Fibroblast of pulmonary artery (primary cell): ENCODE results near the gene PITPNB.

ENCODE experiments used
- DNase-seq: peaks from one replicate; pipeline ENCODE4 v3.0.0-alpha.2; 2010; ENCODE audit warnings: low read depth
- H3K4me3 ChIP-seq: replicated peaks from 2 replicates; pipeline ENCODE4 v1.5.1; 2011; ENCODE audit warnings: low read depth, mild to moderate bottlenecking, control low read depth, low read length, moderate library complexity
- TF ChIP-seq, protein P1 (sequence below): IDR thresholded peaks from 2 replicates; pipeline ENCODE4 v1.5.1; 2011; ENCODE audit warnings: mild to moderate bottlenecking, control low read depth, low read length, inconsistent platforms; ENCODE audit errors: missing control alignments

PITPNB gene

GRCh38 chr22:27835446-27835845 is 83.6 kb downstream of the PITPNB start:
- H3K4me3 ChIP-seq, result no peak overlapping the region
- DNase-seq, result no peak
- TF ChIP-seq, protein P1, sequence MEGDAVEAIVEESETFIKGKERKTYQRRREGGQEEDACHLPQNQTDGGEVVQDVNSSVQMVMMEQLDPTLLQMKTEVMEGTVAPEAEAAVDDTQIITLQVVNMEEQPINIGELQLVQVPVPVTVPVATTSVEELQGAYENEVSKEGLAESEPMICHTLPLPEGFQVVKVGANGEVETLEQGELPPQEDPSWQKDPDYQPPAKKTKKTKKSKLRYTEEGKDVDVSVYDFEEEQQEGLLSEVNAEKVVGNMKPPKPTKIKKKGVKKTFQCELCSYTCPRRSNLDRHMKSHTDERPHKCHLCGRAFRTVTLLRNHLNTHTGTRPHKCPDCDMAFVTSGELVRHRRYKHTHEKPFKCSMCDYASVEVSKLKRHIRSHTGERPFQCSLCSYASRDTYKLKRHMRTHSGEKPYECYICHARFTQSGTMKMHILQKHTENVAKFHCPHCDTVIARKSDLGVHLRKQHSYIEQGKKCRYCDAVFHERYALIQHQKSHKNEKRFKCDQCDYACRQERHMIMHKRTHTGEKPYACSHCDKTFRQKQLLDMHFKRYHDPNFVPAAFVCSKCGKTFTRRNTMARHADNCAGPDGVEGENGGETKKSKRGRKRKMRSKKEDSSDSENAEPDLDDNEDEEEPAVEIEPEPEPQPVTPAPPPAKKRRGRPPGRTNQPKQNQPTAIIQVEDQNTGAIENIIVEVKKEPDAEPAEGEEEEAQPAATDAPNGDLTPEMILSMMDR, result no peak

DNA sequence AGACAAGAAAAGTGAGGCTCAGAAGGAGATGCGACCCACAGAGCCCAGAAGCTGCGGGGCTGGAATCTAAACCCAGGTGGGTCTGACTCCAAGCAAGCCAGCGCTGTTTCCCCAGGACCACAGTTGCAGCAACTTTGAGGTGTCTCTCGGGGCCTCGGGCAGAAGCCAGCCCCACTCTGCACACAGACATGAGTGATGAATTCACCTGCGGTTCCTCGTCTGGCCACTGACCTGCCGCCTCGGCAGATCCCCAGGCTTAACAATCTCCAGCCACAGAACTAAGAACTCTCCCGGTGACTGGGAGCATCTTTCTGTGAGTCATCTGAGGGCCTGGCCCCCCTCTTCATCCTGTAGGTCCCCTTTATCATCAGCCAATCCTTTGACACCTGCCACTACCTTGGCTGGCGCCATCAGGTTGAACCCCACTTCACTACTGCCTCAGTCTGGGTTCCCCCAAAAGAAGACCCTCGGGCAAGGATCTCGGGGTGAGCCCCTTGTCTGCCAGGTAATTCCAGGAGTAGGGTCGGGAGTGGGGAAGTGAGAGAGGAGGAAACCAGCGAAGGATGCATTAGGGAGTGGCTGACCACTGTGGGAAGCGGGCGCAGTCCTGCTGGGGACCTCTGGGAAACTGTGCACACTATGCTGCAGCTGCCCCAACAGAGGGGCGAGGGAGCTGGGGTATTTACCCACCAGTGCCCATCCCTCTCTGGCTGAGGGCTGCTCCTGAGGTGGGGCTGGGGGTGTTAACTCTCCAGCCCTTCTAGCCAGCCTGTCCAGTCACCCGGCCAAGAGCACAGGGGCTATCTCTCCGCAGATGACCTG is 84.5 kb downstream of the PITPNB start:
- TF ChIP-seq, protein P1, result no peak
- DNase-seq, result no peak

DNA sequence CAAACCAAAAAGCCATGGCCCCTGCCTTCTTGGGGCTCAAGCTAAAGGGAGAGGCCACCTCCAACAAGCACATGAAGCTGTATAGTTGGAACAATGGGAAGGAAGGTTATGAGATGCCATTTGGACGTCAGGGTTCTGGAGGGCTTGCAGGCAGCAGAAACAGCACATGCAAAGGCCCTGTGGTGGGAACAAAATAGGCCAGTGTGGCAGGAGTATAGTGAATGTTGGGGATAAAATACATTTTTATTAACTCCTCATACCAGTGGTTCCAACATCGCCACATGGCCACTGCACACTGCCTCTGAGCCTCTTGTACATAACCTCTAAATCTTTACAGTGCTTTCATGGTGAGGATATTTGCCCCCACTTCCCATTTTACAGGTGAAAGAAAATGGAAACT is 85.3 kb downstream of the PITPNB start:
- no peak for DNase-seq
- TF ChIP-seq, protein P1, result no peak
- H3K4me3 ChIP-seq, result no peak overlapping the region

More for the DNA sequence above, 84.5 kb downstream of the PITPNB start:
- H3K4me3 ChIP-seq, result no peak overlapping the region

DNA sequence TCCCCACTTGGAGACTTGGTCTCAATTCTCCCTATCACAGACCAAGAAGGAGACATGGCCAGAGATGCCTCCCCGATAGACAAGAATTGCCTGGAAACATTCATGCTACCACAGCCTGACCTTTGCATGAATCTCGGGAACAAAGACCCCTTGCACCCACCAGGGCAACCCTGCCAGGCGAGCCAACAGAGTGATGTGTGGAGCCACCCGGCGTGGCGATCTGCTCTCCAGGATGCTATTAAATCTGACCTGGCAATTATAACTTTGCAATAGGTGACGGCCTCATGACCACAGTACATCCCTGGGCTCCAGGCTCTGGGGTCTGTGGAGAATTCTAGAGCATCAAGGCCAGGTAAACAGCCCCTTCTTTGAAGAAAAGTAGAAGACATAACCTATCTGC is 86.5 kb downstream of the PITPNB start:
- H3K4me3 ChIP-seq, result no peak overlapping the region
- TF ChIP-seq, protein P1, result no peak
- no peak for DNase-seq

- TF ChIP-seq, protein P1, result no peak
- H3K4me3 ChIP-seq, result no peak overlapping the region
- no peak for DNase-seq
These were observed 89.4 kb downstream of the PITPNB start for GRCh38 chr22:27829620-27830019.

GRCh38 chr22:27827604-27828587 is 91.2 kb downstream of the PITPNB start:
- no peak for DNase-seq
- TF ChIP-seq, protein P1, result no peak
- H3K4me3 ChIP-seq, result no peak overlapping the region
